Transverse colon (tissue), 4 donors: ENCODE measurements around the gene CCNJL. TPM values are rescaled to one million over a fixed set of nuclear protein-coding genes. Genes with fewer than 3 reads are reported as not detected.

Experiments used
- DNase-seq: peaks from one replicate; pipeline ENCODE4 v3.0.0-alpha.2; 2019
- H3K27ac ChIP-seq, 4 donors: fragments of 200-600 bp; sonication (generic); 2 replicates each; pipeline ENCODE4 v1.5.1; 2016 to 2018; ENCODE audit warnings: inconsistent platforms in 4 of 4
- H3K27me3 ChIP-seq: fragments of 200-600 bp; sonication (generic); 2 replicates; pipeline ENCODE4 v1.5.1; 2017; ENCODE audit warnings: inconsistent platforms
- H3K36me3 ChIP-seq, 4 donors: fragments of 200-600 bp; sonication (generic); 2 replicates each; pipeline ENCODE4 v1.5.1; 2017 to 2019; ENCODE audit warnings: inconsistent platforms in 4 of 4
- H3K4me1 ChIP-seq, 4 donors: fragments of 200-600 bp; sonication (generic); 2 replicates each; pipeline ENCODE4 v1.5.1; 2017 to 2020; ENCODE audit warnings: inconsistent platforms in 4 of 4
- H3K4me3 ChIP-seq, 4 donors: fragments of 200-600 bp; sonication (generic); 1 replicate in 1 of 4; 2 replicates in 3 of 4; pipeline versions ENCODE4 v1.5.1 to v1.6.1; 2017 to 2019; ENCODE audit warnings: inconsistent platforms in 4 of 4
- H3K9me3 ChIP-seq, 2 donors: fragments of 200-600 bp; sonication (generic); 2 replicates each; pipeline ENCODE4 v1.5.1; 2017 to 2019; ENCODE audit warnings: inconsistent platforms in 2 of 2
- EP300 ChIP-seq: sonication (generic); formaldehyde crosslinking; IDR thresholded peaks from one replicate; pipeline ENCODE4 v1.6.1; 2017; ENCODE audit warnings: antibody characterized with exemption, low read depth
- POLR2A ChIP-seq: fragments of 450-650 bp; IDR thresholded peaks from one replicate; pipeline ENCODE4 v1.6.1; 2016; ENCODE audit warnings: antibody characterized with exemption, mild to moderate bottlenecking, moderate library complexity
- POLR2AphosphoS5 ChIP-seq, 3 donors: sonication (generic); formaldehyde crosslinking; IDR thresholded peaks; one replicate each; pipeline ENCODE4 v1.6.1; 2016; ENCODE audit warnings: antibody characterized with exemption in 3 of 3
- WGBS, 2 donors: methylation state at CpG; one replicate each; pipeline ENCODE4 v1.1.5; 2018; ENCODE audit warnings: low coverage in 1 of 2; 5-methylcytosine and 5-hydroxymethylcytosine counted together
- in situ Hi-C, 4 donors: fragments of 200-750 bp; cut with MboI; loops; one replicate each; pipeline versions ENCODE4 v1.15.0 to v1.15.1; 2017; ENCODE audit warnings: low sequenced_read_pairs in 3 of 4, low pct_ligation_motif_present in 1 of 4, low pct_unique_long_range_greater_than_20kb in 1 of 4
- intact Hi-C: fragments of 100-400 bp; cut with DNase I; formaldehyde crosslinking; loops from one replicate; pipeline ENCODE4 v1.15.1; 2023; ENCODE audit warnings: low total_unique reads
- total RNA-seq, 4 donors: library from RNA; depleted of rRNA; stranded (reverse); fragments of >200 nt; gene quantifications; one replicate each; pipeline ENCODE4 v1.1.0, GENCODE V29; 2016
- TF ChIP-seq, protein P1 (sequence below), 5 experiments: fragments of 200-600 bp in 3 of 5; fragments of 450-650 bp in 2 of 5; sonication (generic) in 3 of 5; IDR thresholded peaks; 1 replicate in 2 of 5; 2 replicates in 3 of 5; pipeline ENCODE4 v1.5.1; 2016 to 2017; ENCODE audit warnings: antibody characterized with exemption in 5 of 5, inconsistent platforms in 3 of 5, mild to moderate bottlenecking in 2 of 5, moderate library complexity in 1 of 5

The CCNJL gene
- total RNA-seq, 4 donors from 2014 or later = 23.9 to 37.6 (median 28.3) TPM

DNA sequence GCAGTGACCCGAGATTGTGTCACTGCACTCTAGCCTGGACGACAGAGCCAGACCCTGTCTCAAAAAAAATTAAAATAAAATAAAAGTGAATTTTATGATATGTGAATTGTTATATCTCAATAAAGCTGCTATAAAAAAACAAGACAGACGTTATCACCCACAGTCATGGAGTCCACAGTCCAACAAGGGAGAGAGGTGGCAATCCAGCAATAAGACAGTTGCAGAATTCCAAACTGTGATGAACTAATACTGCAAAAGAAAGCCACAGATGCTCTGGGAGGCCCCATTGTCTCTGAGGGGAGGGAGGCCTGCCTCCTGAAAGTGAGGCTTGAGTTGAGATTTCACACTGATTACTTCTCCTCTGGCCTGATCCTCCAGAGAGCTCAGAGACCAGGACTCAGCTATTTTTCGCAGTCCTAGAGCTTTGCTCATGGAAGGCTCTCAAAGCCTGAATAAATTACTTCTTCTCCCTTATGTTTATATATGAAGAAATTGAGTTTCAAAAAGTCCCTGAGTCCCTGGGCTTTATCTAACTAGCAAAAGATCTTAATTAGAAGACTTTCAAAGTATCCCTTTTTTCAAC lies 28.0 kb downstream of the CCNJL start:
- H3K36me3 ChIP-seq = no peaks in the 10 kb centered on the region
- no peaks in the 10 kb centered on the region for H3K9me3 ChIP-seq
- H3K27ac ChIP-seq = peak overlapping the region; percentile 60 to 71 (median 66)
- in situ Hi-C loops = no loop called here
- WGBS, 2 donors = 61 to 79% methylated on average over 2 to 4 of the region's 4 CpGs
- no peak for DNase-seq
- TF ChIP-seq, protein P1, sequence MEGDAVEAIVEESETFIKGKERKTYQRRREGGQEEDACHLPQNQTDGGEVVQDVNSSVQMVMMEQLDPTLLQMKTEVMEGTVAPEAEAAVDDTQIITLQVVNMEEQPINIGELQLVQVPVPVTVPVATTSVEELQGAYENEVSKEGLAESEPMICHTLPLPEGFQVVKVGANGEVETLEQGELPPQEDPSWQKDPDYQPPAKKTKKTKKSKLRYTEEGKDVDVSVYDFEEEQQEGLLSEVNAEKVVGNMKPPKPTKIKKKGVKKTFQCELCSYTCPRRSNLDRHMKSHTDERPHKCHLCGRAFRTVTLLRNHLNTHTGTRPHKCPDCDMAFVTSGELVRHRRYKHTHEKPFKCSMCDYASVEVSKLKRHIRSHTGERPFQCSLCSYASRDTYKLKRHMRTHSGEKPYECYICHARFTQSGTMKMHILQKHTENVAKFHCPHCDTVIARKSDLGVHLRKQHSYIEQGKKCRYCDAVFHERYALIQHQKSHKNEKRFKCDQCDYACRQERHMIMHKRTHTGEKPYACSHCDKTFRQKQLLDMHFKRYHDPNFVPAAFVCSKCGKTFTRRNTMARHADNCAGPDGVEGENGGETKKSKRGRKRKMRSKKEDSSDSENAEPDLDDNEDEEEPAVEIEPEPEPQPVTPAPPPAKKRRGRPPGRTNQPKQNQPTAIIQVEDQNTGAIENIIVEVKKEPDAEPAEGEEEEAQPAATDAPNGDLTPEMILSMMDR (IDR thresholded peaks at IDR 0.05) = no peak
- TF ChIP-seq EP300 (no peak), POLR2A (no peak), POLR2AphosphoS5 (IDR thresholded peaks at IDR 0.05) (no peak)
- H3K4me1 ChIP-seq = peaks cover 5 to 66% (median 32%) of the 10 kb centered on the region in 4 donors
- H3K4me3 ChIP-seq = no peak overlapping the region
- no peaks in the 10 kb centered on the region for H3K27me3 ChIP-seq
- intact Hi-C loops = no loop called here

DNA sequence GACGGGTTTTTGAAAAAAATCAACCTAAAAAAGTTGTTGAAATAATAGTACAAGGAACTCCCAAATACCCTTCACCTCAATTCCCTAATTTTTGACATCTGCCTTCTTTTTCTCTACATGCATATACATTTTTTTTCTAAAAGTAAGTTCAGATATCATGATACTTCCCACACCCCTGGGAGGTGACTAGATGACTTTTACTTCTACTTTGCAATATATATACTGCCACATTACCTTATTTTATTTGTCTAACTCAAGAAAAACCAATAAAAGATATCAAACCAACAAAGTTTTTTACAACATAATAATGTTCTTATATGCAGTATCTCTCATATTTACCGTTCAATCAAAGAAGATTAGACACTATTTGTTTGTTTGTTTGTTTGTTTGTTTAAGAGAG lies 31.1 kb downstream of the CCNJL start:
- 20 to 49% methylated on average over 2 of the region's 2 CpGs for WGBS, 2 donors
- peaks cover 0 to 52% (median 18%) of the 10 kb centered on the region in 4 donors for H3K4me1 ChIP-seq
- intact Hi-C loops = no loop called here
- no peak for DNase-seq
- H3K9me3 ChIP-seq = no peaks in the 10 kb centered on the region
- in situ Hi-C loops = no loop called here
- no peaks in the 10 kb centered on the region for H3K36me3 ChIP-seq
- H3K4me3 ChIP-seq = no peak overlapping the region
- H3K27me3 ChIP-seq = no peaks in the 10 kb centered on the region
- peak overlapping the region; percentile 65 to 83 (median 75) for H3K27ac ChIP-seq
- TF ChIP-seq, protein P1 (IDR thresholded peaks at IDR 0.05) = no peak
- TF ChIP-seq EP300 = no peak
- no peak for TF ChIP-seq POLR2AphosphoS5 (IDR thresholded peaks at IDR 0.05)
- TF ChIP-seq POLR2A = no peak

DNA sequence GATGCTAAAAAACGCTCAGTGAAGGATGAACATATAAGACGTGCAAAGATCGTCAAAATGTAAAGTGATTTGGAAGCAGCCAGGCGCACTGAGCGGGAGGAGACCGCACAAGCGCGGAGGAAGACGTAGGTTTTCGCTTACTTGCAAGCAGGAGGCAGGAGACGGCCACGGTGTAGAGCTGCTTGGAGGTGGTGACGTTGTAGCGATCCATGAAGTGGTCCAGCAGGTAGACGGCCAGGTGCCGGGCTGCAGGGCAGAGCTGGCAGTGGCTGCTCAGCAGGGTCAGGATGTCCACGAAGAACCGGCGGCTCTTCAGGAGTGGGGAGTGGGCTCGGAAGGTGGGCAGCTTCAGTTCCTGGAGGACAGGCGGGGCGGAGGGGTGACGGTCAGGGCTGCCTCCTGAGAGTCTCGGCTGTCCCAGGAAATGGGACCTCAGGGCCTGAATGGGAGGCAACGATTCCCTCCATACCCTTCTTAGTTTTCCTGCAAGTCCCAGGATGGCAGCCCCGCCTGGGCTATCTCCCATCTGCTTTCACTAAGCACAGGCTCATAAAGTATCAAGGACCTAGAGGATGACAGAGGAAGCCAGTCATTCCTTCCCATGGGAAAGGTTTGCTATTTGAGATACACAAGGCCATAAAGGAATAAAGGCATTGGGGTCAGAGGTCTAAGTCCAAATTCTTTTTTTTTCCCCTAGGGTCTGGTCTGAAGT lies 31.8 kb downstream of the CCNJL start:
- peak overlapping the region in 1 of 4 donors; percentile 24 for H3K4me3 ChIP-seq
- peak; percentile 45 for TF ChIP-seq EP300
- TF ChIP-seq, protein P1 (IDR thresholded peaks at IDR 0.05) = no peak
- no peak for TF ChIP-seq POLR2A
- peak in 2 of 3 donors; percentile 51 for TF ChIP-seq POLR2AphosphoS5 (IDR thresholded peaks at IDR 0.05)
- no peaks in the 10 kb centered on the region for H3K36me3 ChIP-seq
- H3K27me3 ChIP-seq = no peaks in the 10 kb centered on the region
- H3K4me1 ChIP-seq = peaks cover 0 to 45% (median 14%) of the 10 kb centered on the region in 4 donors
- in situ Hi-C loops = no loop called here
- intact Hi-C loops = no loop called here
- H3K27ac ChIP-seq = peak overlapping the region; percentile 65 to 83 (median 75)
- no peaks in the 10 kb centered on the region for H3K9me3 ChIP-seq
- WGBS, 2 donors = 84 to 90% methylated on average over 2 to 26 of the region's 26 CpGs
- peak; percentile 64 for DNase-seq

DNA sequence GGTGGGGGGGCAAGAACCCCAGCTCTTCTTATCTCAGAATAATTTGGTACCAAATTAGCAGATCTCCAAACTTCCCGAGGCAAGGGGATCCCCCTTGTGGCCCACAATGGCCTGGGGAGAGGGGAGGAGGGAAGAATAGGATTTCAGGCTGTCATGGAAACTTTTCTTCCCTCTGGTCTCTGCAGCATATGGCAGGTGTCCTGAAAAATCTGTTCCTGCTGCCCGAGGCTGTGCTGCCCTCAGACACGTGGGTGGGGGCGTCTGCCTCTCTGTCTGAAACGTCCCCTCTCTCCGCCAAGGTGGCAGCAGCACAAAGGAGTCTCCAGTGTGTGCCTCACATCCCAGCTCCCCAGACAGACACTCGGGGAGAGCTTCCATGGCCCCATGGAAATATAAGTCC lies 34.0 kb downstream of the CCNJL start:
- intact Hi-C loops (no loop called here), in situ Hi-C loops (no loop called here)
- Histone ChIP-seq H3K4me3 (no peak overlapping the region), H3K27ac (no peak overlapping the region), H3K9me3 (no peaks in the 10 kb centered on the region), H3K36me3 (no peaks in the 10 kb centered on the region), H3K27me3 (no peaks in the 10 kb centered on the region), H3K4me1 (peaks cover 0 to 41% (median 8%) of the 10 kb centered on the region in 4 donors)
- no peak for DNase-seq
- TF ChIP-seq, protein P1 (IDR thresholded peaks at IDR 0.05) = no peak
- TF ChIP-seq POLR2AphosphoS5 (IDR thresholded peaks at IDR 0.05) (no peak), EP300 (no peak), POLR2A (no peak)
- WGBS, 2 donors = 81% methylated on average over 7 of the region's 7 CpGs; no CpG with 5 or more reads in 1 of the 2 donors
